Muscle layer of colon (tissue), 2 donors: ENCODE measurements around the gene RBM28.

Experiments
- H3K27ac ChIP-seq: one replicate; pipeline ENCODE4 v1.7.0; 2013; ENCODE audit warnings: low read depth, mild to moderate bottlenecking, low read length, moderate library complexity
- H3K27me3 ChIP-seq, 2 donors: one replicate each; pipeline ENCODE4 v1.7.0; 2013; ENCODE audit warnings: low read length in 2 of 2, mild to moderate bottlenecking in 2 of 2; ENCODE audit not compliant: insufficient read depth in 2 of 2, control insufficient read depth in 1 of 2
- H3K36me3 ChIP-seq: one replicate; pipeline ENCODE4 v1.7.0; 2013; ENCODE audit warnings: mild to moderate bottlenecking, low read length; ENCODE audit not compliant: insufficient read depth
- H3K4me1 ChIP-seq: one replicate; pipeline ENCODE4 v1.7.0; 2013; ENCODE audit warnings: mild to moderate bottlenecking, low read length; ENCODE audit not compliant: insufficient read depth
- H3K4me3 ChIP-seq, 2 donors: one replicate each; pipeline ENCODE4 v1.7.0; 2013; ENCODE audit warnings: low read length in 2 of 2, low read depth in 1 of 2, mild to moderate bottlenecking in 1 of 2, moderate library complexity in 1 of 2
- H3K9ac ChIP-seq: one replicate; pipeline ENCODE4 v1.7.0; 2013; ENCODE audit warnings: low read length
- H3K9me3 ChIP-seq: one replicate; pipeline ENCODE4 v1.7.0; 2013; ENCODE audit warnings: mild to moderate bottlenecking, low read length
- donor health status: abdominal sarcoma.
- donor health status: Adenocarcinoma of cecum.

Gene RBM28

GRCh38 chr7:128335730-128336129 is 8.0 kb downstream of the RBM28 start:
- H3K9me3 ChIP-seq, result no peaks in the 10 kb centered on the region
- H3K9ac ChIP-seq, result no peak overlapping the region
- no peaks in the 10 kb centered on the region for H3K4me1 ChIP-seq
- H3K4me3 ChIP-seq, result no peak overlapping the region
- no peaks in the 10 kb centered on the region for H3K27me3 ChIP-seq
- H3K27ac ChIP-seq, result no peak overlapping the region
- peaks cover 72% of the 10 kb centered on the region for H3K36me3 ChIP-seq

GRCh38 chr7:128324368-128324680 is 19.4 kb downstream of the RBM28 start:
- Histone ChIP-seq H3K9ac (no peak overlapping the region), H3K9me3 (no peaks in the 10 kb centered on the region), H3K27me3 (no peaks in the 10 kb centered on the region), H3K4me1 (no peaks in the 10 kb centered on the region), H3K36me3 (peaks cover 60% of the 10 kb centered on the region), H3K27ac (no peak overlapping the region), H3K4me3 (no peak overlapping the region)

GRCh38 chr7:128323459-128324367 is 20.0 kb downstream of the RBM28 start:
- Histone ChIP-seq H3K4me3 (no peak overlapping the region), H3K4me1 (no peaks in the 10 kb centered on the region), H3K36me3 (peaks cover 66% of the 10 kb centered on the region), H3K9me3 (no peaks in the 10 kb centered on the region), H3K27ac (no peak overlapping the region), H3K9ac (no peak overlapping the region), H3K27me3 (no peaks in the 10 kb centered on the region)

- Histone ChIP-seq H3K27me3 (no peaks in the 10 kb centered on the region), H3K27ac (no peak overlapping the region), H3K9ac (no peak overlapping the region), H3K36me3 (peaks cover 70% of the 10 kb centered on the region), H3K4me3 (no peak overlapping the region), H3K9me3 (no peaks in the 10 kb centered on the region), H3K4me1 (no peaks in the 10 kb centered on the region)
These were observed 20.7 kb downstream of the RBM28 start for GRCh38 chr7:128323040-128323439.

GRCh38 chr7:128322040-128322643 is 21.6 kb downstream of the RBM28 start:
- no peaks in the 10 kb centered on the region for H3K9me3 ChIP-seq
- no peak overlapping the region for H3K9ac ChIP-seq
- no peak overlapping the region for H3K4me3 ChIP-seq
- no peaks in the 10 kb centered on the region for H3K27me3 ChIP-seq
- peaks cover 78% of the 10 kb centered on the region for H3K36me3 ChIP-seq
- H3K27ac ChIP-seq, result no peak overlapping the region
- H3K4me1 ChIP-seq, result no peaks in the 10 kb centered on the region

GRCh38 chr7:128321044-128321422 is 22.7 kb downstream of the RBM28 start:
- H3K9ac ChIP-seq, result no peak overlapping the region
- no peaks in the 10 kb centered on the region for H3K27me3 ChIP-seq
- H3K36me3 ChIP-seq, result peaks cover 80% of the 10 kb centered on the region
- H3K4me3 ChIP-seq, result no peak overlapping the region
- H3K4me1 ChIP-seq, result no peaks in the 10 kb centered on the region
- H3K9me3 ChIP-seq, result no peaks in the 10 kb centered on the region
- no peak overlapping the region for H3K27ac ChIP-seq

- H3K9me3 ChIP-seq, result no peaks in the 10 kb centered on the region
- H3K9ac ChIP-seq, result no peak overlapping the region
- H3K27me3 ChIP-seq, result no peaks in the 10 kb centered on the region
- no peak overlapping the region for H3K4me3 ChIP-seq
- no peaks in the 10 kb centered on the region for H3K4me1 ChIP-seq
- H3K36me3 ChIP-seq, result peaks cover 77% of the 10 kb centered on the region
- no peak overlapping the region for H3K27ac ChIP-seq
These were observed 25.0 kb downstream of the RBM28 start for GRCh38 chr7:128318691-128319090.

GRCh38 chr7:128311013-128311412 is 32.7 kb downstream of the RBM28 start:
- H3K36me3 ChIP-seq, result peaks cover 74% of the 10 kb centered on the region
- no peak overlapping the region for H3K9ac ChIP-seq
- no peak overlapping the region for H3K4me3 ChIP-seq
- no peaks in the 10 kb centered on the region for H3K9me3 ChIP-seq
- H3K27me3 ChIP-seq, result no peaks in the 10 kb centered on the region
- H3K4me1 ChIP-seq, result no peaks in the 10 kb centered on the region
- H3K27ac ChIP-seq, result no peak overlapping the region

GRCh38 chr7:128310499-128310898 is 33.2 kb downstream of the RBM28 start:
- Histone ChIP-seq H3K27ac (no peak overlapping the region), H3K4me1 (no peaks in the 10 kb centered on the region), H3K4me3 (no peak overlapping the region), H3K9ac (no peak overlapping the region), H3K36me3 (peaks cover 74% of the 10 kb centered on the region), H3K27me3 (no peaks in the 10 kb centered on the region), H3K9me3 (no peaks in the 10 kb centered on the region)

GRCh38 chr7:128309976-128310375 is 33.7 kb downstream of the RBM28 start:
- no peak overlapping the region for H3K9ac ChIP-seq
- no peak overlapping the region for H3K4me3 ChIP-seq
- no peaks in the 10 kb centered on the region for H3K4me1 ChIP-seq
- H3K9me3 ChIP-seq, result no peaks in the 10 kb centered on the region
- H3K36me3 ChIP-seq, result peaks cover 73% of the 10 kb centered on the region
- no peak overlapping the region for H3K27ac ChIP-seq
- no peaks in the 10 kb centered on the region for H3K27me3 ChIP-seq

GRCh38 chr7:128309124-128309523 is 34.6 kb downstream of the RBM28 start:
- H3K4me1 ChIP-seq, result no peaks in the 10 kb centered on the region
- no peaks in the 10 kb centered on the region for H3K9me3 ChIP-seq
- H3K27me3 ChIP-seq, result no peaks in the 10 kb centered on the region
- H3K36me3 ChIP-seq, result peaks cover 70% of the 10 kb centered on the region
- no peak overlapping the region for H3K9ac ChIP-seq
- no peak overlapping the region for H3K27ac ChIP-seq
- no peak overlapping the region for H3K4me3 ChIP-seq

GRCh38 chr7:128307061-128307460 is 36.6 kb downstream of the RBM28 start:
- H3K36me3 ChIP-seq, result peaks cover 62% of the 10 kb centered on the region
- no peak overlapping the region for H3K9ac ChIP-seq
- no peak overlapping the region for H3K27ac ChIP-seq
- H3K9me3 ChIP-seq, result no peaks in the 10 kb centered on the region
- no peaks in the 10 kb centered on the region for H3K27me3 ChIP-seq
- no peaks in the 10 kb centered on the region for H3K4me1 ChIP-seq
- no peak overlapping the region for H3K4me3 ChIP-seq
